HG02798 (cell line): ENCODE data around the gene FNIP2.
"Not testable (repeated sequence)": the region's sequence is repeated elsewhere in the genome, so short reads cannot be mapped to it uniquely, and the experiment has no call there.

Experiments used
- ATAC-seq: cut with Tn5 transposase; IDR thresholded peaks from one replicate; pipeline ENCODE4 v1.9.1; 2021; ENCODE audit warnings: mild to moderate bottlenecking; ENCODE audit not compliant: unreplicated experiment, poor library complexity

The FNIP2 gene

GRCh38 chr4:158787709-158788475, 19.1 kb downstream of the FNIP2 start:
- ATAC-seq = no peak

GRCh38 chr4:158788516-158788915, 19.7 kb downstream of the FNIP2 start:
- no peak for ATAC-seq

GRCh38 chr4:158789853-158790252, 21.0 kb downstream of the FNIP2 start:
- ATAC-seq = no peak

GRCh38 chr4:158793021-158793420, 24.2 kb downstream of the FNIP2 start:
- no peak for ATAC-seq

- not testable (repeated sequence) for ATAC-seq
Observed at GRCh38 chr4:158793430-158793829, 24.6 kb downstream of the FNIP2 start.

GRCh38 chr4:158796370-158797140, 27.7 kb downstream of the FNIP2 start:
- no peak for ATAC-seq

- ATAC-seq = no peak
Observed at GRCh38 chr4:158798062-158798461, 29.2 kb downstream of the FNIP2 start.

GRCh38 chr4:158799013-158799770, 30.4 kb downstream of the FNIP2 start:
- no peak for ATAC-seq

- ATAC-seq = no peak
Observed at GRCh38 chr4:158799856-158800255, 31.0 kb downstream of the FNIP2 start.

GRCh38 chr4:158801066-158801465, 32.2 kb downstream of the FNIP2 start:
- no peak for ATAC-seq

GRCh38 chr4:158801677-158802076, 32.9 kb downstream of the FNIP2 start:
- ATAC-seq = no peak

- ATAC-seq = no peak
Observed at GRCh38 chr4:158802914-158803313, 34.1 kb downstream of the FNIP2 start.

- no peak for ATAC-seq
Observed at GRCh38 chr4:158805635-158806471, 37.0 kb downstream of the FNIP2 start.

GRCh38 chr4:158807691-158808090, 38.9 kb downstream of the FNIP2 start:
- no peak for ATAC-seq

- ATAC-seq = no peak
Observed at GRCh38 chr4:158808399-158808798, 39.6 kb downstream of the FNIP2 start.

- peak; percentile 0 for ATAC-seq
Observed at GRCh38 chr4:158809208-158809607, 40.4 kb downstream of the FNIP2 start.

GRCh38 chr4:158809611-158810486, 41.0 kb downstream of the FNIP2 start:
- ATAC-seq = peak; percentile 77

- ATAC-seq = no peak
Observed at GRCh38 chr4:158810487-158811215, 41.8 kb downstream of the FNIP2 start.

- ATAC-seq = no peak
Observed at GRCh38 chr4:158811216-158811540, 42.4 kb downstream of the FNIP2 start.
